RPMI7951 (cell line): Measurements from ENCODE around the gene USB1. TPM values are rescaled to one million over a fixed set of nuclear protein-coding genes. Genes with fewer than 3 reads are reported as not detected.

Experiments used
- DNase-seq: peaks from one replicate; pipeline ENCODE4 v3.0.0-alpha.2; 2012; ENCODE audit warnings: low read depth
- total RNA-seq: library from RNA; depleted of rRNA; stranded (reverse); fragments of >200 nt; shearing (Covaris generic); gene quantifications from 2 replicates; pipeline ENCODE4 v1.2.3, GENCODE V29; 2014; rRNA removed

The USB1 gene
- total RNA-seq, result 28.6 and 31.0 TPM in 2 replicates

- DNase-seq, result peak; percentile 76
Observed at GRCh38 chr16:58000706-58001676, at the start of gene USB1. TSS of gene USB1 (plus strand) at chr16:58001407. CDS start at chr16:58001484, 77 bp downstream.

DNA sequence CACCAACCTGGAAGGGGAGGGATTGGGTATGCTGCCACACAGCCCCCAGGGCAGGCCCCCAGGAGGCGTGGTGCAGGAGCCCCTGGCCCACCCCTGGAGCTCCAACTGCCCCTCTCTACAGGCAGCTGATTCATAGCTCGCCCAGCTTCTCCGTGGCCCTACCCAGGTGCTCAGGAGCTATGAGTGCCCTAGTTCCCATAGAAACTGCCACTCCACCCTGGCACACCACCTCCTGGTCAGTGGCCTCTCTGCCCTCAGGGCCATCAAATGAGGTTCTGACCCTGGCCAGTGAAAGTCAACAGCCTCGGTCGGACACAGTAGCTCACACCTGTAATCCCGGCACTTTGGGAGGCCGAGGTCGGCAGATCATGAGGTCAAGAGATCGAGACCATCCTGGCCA is 48.3 kb upstream of the USB1 start:
- DNase-seq, result no peak

DNA sequence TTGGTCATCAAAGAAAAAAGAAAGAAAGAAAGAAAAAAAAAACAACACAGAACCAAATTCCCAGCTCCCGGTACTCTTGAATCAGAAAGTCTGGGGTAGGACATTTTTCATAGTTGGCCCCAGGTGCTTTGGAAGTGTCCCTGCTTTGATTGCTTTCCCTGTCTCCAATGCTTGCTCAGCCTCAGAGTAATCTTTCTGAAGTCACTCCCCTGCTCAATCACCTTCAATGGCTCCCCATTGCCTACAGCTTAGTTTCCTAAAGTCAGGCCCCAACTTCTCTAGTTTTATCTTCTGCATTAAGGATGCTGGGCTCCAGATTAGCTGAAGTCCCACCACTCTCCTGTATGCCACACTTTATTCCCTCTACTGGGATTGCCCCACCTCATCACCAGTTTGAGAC is 47.4 kb upstream of the USB1 start:
- DNase-seq, result no peak

GRCh38 chr16:57955572-57956188 is 45.5 kb upstream of the USB1 start:
- peak; percentile 30 for DNase-seq

- DNase-seq, result no peak
Observed at GRCh38 chr16:57956270-57956808, 44.9 kb upstream of the USB1 start.

GRCh38 chr16:57956924-57957672 is 44.1 kb upstream of the USB1 start:
- DNase-seq, result no peak

- no peak for DNase-seq
Observed at GRCh38 chr16:57957673-57958392, 43.4 kb upstream of the USB1 start.

DNA sequence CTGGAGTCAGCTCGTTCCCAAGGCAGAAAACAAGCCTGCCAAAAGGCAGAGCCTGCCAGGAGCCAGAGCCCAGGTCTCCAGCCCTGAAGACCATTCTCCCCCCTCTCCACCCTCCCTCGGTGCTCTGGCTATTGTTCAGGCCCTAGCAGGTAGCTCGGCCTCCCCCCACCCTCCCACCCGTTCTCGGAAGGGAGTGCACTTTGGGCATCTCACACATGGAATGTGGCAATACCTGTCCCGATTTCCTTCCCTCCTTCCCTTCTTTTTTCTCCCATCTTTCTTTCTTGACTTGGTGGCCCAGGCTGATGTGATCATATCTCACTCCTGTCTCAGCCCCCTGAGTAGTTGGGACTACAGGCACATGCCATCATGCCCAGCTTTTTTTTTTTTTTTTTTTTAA is 42.7 kb upstream of the USB1 start:
- no peak for DNase-seq

DNA sequence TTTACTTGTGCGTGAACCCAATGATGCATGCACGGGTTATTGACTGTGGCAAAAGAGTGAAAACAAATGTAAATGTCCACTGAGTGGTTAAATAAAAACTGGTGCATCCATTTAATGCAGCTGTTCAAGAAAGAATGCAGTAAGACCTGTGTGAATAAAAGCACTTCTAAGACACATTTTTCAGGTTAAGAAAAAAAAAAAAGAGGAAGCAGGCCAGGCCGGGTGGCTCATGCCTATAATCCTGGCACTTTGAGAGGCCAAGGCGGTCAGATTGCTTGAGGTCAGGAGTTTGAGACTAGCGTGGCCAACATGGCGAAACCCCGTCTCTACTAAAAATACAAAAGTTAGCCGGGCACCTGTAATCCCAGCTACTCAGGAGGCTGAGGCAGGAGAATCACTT is 42.1 kb upstream of the USB1 start:
- no peak for DNase-seq

- DNase-seq, result no peak
Observed at GRCh38 chr16:57959804-57960203, 41.4 kb upstream of the USB1 start.

DNA sequence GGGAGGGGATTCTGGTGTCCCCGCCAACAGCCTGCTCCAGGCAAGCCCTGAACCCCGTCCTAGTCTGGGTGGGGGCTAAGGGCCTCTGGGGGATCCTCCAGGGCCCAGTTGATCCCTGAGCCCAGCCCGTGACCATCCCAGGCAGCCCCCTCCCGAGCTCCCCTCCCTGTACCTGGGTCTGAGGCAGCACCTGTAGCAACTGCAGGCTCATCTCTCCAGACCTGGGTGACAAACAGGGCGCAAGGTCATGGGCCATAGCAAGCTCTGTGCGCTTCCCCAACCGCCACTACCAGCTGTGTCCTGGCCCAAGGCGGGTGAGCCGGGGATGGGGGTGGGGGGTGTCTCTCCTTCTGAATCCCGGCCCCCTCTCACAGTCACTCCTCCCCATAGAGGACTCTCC is 40.9 kb upstream of the USB1 start:
- no peak for DNase-seq

DNA sequence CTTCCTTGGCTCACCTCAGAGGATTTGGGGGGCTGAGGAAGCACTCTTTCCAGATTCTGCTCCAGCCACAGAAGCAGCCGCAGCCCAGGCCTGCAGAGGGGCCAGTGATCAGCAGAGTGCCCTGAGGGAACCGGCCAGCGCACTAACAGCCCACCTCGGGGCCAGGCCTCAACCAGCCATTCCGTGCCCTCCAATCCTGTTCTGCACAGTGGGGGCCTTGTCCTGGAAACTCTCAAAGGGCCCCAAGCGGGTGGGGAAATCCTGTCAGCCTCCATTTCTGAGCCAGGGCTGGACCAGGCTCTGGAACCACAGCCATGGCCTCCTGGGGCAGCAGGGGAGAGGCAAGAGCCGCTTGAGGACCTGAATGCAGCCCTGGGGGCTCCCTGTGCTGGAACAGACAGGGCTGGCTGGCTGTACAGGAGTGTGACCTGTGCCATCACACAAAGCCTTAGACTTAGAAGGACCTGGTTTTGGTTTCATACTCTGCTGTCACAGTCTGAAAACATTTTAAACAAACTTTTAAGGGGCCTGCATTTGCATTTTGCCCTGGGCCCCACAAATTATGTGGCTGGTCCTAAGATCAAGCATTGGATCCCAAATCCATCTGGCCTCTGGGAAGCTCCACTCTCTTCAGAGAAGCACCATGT is 40.3 kb upstream of the USB1 start:
- no peak for DNase-seq

DNA sequence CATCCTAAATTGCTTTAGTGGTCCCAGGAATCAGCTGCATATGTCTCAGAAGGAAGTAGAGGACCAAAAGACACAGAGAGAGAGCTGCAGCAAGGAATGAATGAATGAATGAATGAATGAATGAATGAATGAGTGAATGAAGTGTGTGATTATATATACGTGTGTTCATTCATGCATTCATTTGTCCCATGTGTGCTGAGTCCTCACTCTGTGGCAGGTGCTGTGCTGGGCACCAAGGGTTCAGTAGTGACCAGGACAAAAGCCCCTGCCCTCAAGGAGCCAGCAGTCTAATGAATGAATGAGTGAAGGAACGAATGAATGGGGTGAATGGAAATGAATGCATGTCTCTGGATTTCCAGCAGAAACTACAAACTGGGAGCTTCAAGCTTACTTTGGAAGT is 39.7 kb upstream of the USB1 start:
- no peak for DNase-seq

DNA sequence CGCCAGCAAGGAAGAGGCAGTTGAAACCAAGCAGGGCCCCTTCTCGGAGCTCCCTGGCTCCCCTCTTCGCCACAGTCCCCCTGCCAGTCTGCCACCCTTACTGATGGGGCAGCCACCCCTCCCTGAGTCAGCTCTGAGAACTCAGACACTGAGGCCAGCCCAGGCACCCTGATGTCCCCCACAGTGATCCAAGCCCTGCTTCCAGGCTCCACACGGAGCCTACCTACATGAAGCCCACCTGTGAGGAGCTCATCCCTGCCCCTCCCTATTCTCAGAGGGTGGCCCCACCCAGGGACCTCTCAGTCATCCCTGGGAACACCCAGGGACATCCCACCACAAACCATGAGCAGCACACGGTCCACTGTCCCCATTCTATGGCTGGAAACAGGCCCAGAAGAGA is 39.2 kb upstream of the USB1 start:
- no peak for DNase-seq

DNA sequence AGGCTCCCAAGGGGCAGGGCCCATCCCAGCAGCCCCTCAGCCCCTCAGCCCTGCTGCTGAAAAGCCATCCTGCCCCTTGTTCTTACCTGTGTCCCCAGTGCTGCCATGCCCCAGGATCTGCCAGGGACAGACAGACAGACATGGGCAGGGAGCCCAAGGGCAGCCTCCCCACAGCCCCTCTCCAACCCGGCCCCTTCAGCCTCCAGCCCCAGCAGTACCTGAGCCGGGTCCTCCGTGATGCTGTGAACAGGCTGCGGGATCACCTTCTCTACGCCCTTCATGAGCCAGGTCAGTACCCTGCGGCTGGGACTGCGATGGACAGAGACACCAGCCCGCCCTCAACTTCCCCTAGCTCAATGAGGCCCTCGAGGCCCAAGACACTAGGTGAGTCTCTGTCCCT is 38.5 kb upstream of the USB1 start:
- no peak for DNase-seq

DNA sequence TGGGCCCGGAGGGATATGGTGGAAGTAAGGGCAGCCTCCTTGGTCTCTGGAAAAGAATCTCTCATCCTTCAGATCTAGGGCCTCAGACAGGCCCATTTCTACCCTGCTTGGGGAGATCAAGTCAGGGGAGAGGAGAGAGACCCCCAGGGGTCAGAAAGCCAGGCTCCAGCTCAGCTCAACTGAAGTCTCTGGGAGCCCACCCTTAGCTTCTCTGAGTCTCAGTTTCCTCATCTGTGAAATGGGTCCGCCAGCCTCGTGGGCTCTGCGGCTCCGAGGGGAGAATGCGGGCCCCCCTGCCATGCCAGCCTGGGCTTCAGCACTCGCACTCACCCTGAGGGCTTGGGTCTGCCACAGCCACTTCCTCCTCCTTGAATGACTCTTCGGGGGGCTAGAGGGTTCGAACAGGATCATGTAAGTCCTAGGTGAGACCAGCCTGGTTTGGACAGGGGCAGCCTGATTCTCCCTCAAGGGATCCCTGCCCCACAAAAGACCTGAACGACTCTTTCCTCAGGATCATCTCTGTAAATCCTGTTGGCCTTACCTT is 37.0 kb upstream of the USB1 start:
- DNase-seq, result no peak

GRCh38 chr16:57966204-57966771 is 34.9 kb upstream of the USB1 start:
- DNase-seq, result peak; percentile 45

DNA sequence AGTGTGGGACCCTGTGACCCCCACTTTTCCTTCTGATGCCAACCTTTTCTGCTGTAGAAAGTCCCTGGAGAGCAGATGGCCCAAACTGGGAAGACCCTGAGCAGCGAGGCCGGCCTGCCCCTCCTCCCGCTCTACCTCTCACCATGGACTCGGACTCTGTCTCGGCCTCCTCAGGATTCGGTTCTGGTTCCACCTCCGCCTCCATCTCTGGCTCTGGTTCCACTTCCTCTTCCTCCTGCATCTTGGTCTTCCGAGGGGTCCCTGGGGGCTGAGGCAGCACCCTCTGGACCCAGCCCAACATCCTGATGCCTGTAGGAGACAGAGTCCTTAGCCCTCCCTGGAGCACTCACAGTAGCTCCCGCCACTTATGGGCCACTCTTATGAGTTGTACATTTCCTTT is 34.2 kb upstream of the USB1 start:
- no peak for DNase-seq

DNA sequence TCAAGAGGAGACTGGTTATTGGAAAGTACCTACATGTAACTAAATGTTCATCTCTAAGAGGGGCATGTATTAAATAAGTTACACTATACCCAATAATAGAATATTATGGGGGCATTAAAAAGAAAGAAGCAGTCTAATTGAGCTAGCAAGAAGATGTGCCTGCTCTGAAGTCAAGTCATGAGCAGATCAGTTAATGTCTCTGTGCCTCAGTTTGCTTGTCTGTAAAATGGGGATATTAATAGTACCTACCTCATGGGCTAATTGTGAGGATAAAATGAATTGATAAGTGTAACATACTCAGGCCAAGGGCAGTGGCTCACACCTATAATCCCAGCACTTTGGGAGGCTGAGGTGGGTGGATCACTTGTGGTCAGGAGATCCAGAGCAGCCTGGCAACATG is 33.3 kb upstream of the USB1 start:
- DNase-seq, result no peak

- no peak for DNase-seq
Observed at GRCh38 chr16:57969451-57970123, 31.6 kb upstream of the USB1 start.
